HG03521 (cell line): ENCODE results near the gene SPECC1L.

Source experiments
- ATAC-seq: cut with Tn5 transposase; IDR thresholded peaks from one replicate; pipeline ENCODE4 v1.9.1; 2021; ENCODE audit warnings: mild to moderate bottlenecking, moderate library complexity; ENCODE audit not compliant: unreplicated experiment

SPECC1L gene

GRCh38 chr22:24463071-24463760 is 192.6 kb downstream of the SPECC1L start:
- no peak for ATAC-seq

DNA sequence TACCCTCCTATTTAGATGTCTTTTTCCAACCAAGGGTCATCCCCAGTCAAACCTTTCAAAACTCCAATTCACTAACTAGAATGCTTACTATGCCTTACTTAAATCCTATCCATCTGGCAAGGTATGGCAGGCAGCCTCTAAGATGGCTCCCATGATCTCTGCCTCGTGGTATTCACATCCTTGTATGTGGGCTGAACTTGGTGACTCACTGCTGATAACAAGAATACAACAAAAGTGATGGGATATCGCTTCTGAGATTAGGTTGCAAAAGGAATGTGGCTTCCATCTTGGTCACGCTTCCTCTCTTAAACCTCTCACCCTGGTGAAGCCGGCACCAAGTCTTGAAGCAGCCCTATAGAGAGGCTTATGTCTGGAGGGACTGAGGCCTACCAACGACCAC is 194.9 kb downstream of the SPECC1L start:
- ATAC-seq, result no peak

DNA sequence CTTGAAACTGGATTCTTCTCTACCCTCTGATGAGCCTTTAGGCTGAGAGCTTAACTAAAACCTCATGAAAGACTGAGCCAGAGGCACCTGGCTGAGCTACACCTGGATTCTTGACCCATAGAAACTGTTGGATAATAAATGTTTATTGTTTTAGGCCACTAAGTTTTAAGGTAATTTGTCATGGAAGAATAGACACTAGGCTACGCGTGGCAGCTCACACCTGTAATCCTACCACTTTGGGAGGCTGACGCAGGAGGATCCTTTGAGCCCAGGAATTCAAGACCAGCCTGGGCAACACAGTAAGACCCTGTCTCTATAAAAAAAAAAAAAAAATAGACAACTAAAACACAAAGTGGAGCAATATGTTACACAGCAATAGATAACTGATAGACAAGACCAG is 195.3 kb downstream of the SPECC1L start:
- no peak for ATAC-seq

- ATAC-seq, result no peak
Observed at GRCh38 chr22:24466716-24467328, 196.2 kb downstream of the SPECC1L start.

DNA sequence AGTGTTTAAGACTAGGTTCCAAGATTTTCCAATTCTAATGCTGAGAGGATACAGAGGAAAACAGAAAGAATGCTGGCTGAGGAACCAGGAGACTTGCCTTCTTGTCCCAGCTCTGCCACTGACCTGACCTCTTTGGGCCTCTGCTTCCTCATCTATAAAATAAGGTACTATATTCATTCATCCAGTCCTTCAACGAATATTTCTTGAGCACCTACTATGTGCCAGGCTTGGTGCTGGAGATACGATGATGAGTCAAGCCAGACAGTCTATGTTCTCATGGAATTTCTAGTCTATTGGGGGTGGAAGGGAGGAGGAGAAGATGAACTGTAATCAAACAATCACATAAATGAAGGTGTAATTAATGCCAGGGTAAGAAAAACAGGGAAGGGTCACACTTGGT is 196.7 kb downstream of the SPECC1L start:
- ATAC-seq, result no peak
